DMS 273 (cell line): ENCODE results near the gene MINDY1.

Source experiments
- DNase-seq: peaks from one replicate; lab custom pipeline; 2025; ENCODE audit not compliant: unreplicated experiment; lab: John Stamatoyannopoulos, UW

Gene MINDY1, protein sequence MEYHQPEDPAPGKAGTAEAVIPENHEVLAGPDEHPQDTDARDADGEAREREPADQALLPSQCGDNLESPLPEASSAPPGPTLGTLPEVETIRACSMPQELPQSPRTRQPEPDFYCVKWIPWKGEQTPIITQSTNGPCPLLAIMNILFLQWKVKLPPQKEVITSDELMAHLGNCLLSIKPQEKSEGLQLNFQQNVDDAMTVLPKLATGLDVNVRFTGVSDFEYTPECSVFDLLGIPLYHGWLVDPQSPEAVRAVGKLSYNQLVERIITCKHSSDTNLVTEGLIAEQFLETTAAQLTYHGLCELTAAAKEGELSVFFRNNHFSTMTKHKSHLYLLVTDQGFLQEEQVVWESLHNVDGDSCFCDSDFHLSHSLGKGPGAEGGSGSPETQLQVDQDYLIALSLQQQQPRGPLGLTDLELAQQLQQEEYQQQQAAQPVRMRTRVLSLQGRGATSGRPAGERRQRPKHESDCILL

DNA sequence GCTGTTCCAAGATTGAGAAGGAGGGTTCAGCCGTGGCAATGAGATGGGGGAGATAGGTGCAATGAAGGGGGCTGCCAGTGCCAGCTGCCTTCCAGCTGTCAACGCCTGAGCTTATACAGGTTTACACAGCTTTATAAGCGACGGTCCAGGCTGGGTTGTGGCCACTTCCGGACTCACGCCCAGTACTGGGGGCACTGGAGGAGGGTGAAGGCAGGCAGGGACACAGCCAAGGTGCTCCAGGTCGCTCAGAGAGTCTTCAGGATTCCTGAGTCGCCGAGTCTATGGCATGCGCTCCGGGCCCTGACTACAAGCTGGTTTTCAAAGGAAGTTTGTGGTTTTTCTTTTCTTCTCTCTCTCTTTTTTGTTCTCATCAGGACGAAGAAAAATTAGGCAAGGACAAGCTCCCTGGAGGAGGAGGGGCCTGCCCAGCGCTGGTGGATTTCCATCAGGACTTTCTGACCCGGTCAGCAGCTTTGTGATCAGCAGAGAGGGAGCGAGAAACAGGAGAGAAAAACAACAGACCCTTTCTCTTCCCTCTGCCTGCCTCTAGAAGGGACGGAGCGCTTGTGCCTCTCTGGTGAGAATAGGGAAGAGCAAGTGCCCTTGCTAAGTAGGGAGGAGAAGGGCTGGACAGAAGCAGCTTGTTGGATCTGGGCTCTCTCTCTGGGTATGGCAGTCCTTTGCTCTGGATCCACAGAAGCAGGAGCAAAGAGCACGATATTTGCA, at the start of gene MINDY1:
TSS of gene MINDY1 (minus strand) at position 576 of the 726 bp plus-strand sequence. CDS start 4,285 bp downstream, outside the sequence.
- DNase-seq, result peak; percentile 100

- DNase-seq, result no peak
Measured at GRCh38 chr1:151056149-151056548, 49.4 kb upstream of the MINDY1 start.

DNA sequence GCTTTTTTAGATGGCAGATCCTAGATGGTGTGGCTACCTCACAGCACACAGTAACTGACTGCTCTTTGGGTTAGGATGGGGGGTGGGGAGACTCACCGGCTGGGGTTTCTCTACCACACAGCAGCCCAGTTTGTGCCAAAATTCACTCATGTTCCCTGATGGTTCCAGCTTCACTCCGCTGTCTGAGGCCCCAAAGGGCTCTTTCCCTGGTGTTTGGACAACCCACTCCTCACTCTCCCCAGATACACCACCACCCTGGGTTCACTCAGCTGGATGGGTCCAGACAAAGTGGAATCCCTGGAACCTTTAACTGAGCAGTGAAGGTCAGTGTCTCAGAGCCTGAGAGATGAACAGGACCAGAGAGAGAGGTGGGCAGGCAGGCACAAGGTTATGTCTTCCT, 48.9 kb upstream of the MINDY1 start:
- DNase-seq, result no peak

DNA sequence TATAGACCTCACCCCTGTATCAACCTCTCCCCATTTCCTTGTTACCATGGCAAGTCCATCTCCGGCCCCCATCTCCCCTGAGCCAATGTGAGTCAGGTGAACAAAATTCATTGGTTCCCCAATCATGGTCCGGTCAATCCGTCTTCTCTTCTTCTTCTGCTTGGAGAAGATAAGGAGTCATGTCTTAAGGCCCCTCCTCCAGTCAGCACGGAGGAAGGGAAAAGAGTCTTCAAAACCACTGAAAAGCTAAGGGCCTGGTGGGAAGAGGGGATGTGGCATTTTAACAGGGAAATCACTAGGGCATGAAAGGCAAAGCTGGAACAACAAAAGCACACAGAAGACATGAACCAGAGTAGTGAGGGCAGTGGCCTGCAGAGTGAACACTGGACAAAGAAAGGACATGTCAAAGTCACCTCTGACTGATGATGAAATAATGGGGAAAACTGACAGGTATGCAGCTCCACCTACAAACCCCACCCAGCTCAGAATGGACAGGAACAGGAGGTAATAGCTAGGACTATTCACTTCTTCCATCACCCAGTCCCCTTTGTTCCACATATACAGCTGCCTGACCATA, 48.4 kb upstream of the MINDY1 start:
- DNase-seq, result no peak

GRCh38 chr1:151051356-151052009, 44.8 kb upstream of the MINDY1 start:
- DNase-seq, result no peak

GRCh38 chr1:151050051-151050688, 43.5 kb upstream of the MINDY1 start:
- no peak for DNase-seq

- no peak for DNase-seq
Measured at GRCh38 chr1:151049458-151049857, 42.8 kb upstream of the MINDY1 start.

GRCh38 chr1:151048645-151049032, 41.9 kb upstream of the MINDY1 start:
- no peak for DNase-seq

DNA sequence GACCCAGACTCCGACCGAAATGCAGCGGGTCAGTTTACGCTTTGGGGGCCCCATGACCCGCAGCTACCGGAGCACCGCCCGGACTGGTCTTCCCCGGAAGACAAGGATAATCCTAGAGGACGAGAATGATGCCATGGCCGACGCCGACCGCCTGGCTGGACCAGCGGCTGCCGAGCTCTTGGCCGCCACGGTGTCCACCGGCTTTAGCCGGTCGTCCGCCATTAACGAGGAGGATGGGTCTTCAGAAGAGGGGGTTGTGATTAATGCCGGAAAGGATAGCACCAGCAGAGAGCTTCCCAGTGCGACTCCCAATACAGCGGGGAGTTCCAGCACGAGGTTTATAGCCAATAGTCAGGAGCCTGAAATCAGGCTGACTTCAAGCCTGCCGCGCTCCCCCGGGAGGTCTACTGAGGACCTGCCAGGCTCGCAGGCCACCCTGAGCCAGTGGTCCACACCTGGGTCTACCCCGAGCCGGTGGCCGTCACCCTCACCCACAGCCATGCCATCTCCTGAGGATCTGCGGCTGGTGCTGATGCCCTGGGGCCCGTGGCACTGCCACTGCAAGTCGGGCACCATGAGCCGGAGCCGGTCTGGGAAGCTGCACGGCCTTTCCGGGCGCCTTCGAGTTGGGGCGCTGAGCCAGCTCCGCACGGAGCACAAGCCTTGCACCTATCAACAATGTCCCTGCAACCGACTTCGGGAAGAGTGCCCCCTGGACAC, 41.4 kb upstream of the MINDY1 start:
- DNase-seq, result peak; percentile 100

GRCh38 chr1:151047591-151047924, 40.9 kb upstream of the MINDY1 start, which contains the start of gene C1orf56:
Gene C1orf56, plus strand, starts transcription at chr1:151047751. Its CDS starts 97 bp downstream, at chr1:151047848.
- peak; percentile 100 for DNase-seq

DNA sequence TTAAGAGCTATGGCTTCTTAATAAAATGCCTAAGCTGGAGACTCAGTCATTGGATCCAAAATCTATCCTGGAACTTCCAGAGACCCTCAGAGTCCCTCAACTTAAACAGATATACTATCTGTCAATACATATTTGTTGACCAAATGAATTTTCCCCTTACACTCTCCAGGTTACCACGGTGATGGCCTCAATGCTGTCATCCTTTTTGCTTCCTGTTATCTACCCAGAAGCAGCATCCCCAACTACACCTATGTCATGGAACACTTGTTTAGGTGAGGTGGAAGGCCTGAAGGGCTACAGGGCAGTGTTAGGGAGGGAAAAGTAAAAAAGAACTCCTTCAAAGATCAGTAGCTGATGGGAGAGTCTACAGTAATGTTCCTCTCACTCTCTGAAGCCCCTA, 36.5 kb upstream of the MINDY1 start:
- no peak for DNase-seq

- DNase-seq, result no peak
Measured at GRCh38 chr1:151039521-151039920, 32.8 kb upstream of the MINDY1 start.

DNA sequence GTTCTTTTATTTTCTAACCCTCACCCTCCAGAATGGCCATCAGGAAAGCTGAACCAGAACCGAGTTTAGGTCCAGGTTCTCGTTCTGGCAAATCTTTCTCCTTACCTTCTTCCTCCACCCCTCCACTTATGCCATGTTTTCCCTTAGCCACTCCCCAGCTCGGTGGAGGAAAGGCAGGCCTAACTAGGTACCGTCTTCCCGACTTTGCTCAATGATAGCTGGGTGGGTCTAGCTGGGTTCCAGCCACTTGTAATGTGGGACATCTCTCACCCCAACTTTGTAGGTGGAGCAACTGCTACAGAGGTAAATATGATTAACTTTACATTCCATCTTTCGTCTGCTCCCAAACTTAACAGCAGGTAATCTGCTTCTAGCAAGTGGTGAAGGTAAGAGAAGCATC, 30.3 kb upstream of the MINDY1 start:
- DNase-seq, result no peak

DNA sequence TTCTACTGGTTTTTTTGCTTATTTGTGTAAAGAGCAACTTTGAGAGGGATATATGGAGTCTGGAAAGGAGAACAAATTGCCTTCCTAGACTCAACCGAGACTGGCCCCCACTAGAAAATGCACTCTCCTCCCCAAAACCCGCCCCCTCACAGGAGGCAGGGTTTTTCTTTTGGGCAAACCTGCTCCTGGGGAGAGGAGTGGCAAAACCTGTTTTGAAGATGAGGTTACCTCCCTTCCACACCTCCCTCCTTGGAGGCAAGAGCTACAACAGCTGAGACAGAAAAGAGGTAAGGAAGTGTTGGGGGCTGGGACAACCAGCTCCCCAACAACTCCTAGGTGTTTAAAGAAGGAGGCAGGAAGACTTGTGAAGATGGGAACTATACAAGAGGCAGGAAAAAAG, 29.7 kb upstream of the MINDY1 start, which contains the start of gene BNIPL:
TSS of gene BNIPL (plus strand) at position 231 of the 400 bp plus-strand sequence. CDS start at position 371, 140 bp downstream.
- DNase-seq, result no peak

GRCh38 chr1:151035167-151035566, 28.5 kb upstream of the MINDY1 start:
- DNase-seq, result no peak

- DNase-seq, result no peak
Measured at GRCh38 chr1:151032164-151032563, 25.5 kb upstream of the MINDY1 start.

DNA sequence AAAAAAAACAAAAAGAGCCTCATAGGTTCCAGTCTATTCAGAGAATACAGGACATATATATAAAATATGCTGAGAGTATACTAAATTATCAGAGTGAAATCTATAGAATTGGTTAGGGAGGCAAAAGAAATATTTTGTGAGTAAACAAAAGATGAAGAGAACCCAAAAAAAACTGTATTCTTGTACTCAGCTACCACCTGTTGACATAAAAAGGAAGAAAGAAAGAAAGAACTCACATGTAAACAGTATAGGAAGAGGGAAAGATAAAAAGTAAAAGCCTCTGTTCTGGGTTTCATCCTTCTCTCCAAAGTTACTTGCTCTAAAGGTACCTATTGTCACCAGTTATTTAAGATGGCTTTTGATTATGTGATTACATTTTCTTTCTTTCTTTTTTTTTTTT, 19.8 kb upstream of the MINDY1 start:
- DNase-seq, result no peak

- peak; percentile 100 for DNase-seq
Measured at GRCh38 chr1:151024540-151025146, 17.9 kb upstream of the MINDY1 start.

GRCh38 chr1:151013518-151013917, 6.8 kb upstream of the MINDY1 start:
- DNase-seq, result peak; percentile 100
